Right lobe of liver (tissue), 4 donors: Measurements from ENCODE around the gene DAGLA.

ENCODE experiments used
- CTCF ChIP-seq, 4 donors: fragments of 200-600 bp in 3 of 4; fragments of 450-650 bp in 1 of 4; IDR thresholded peaks; one replicate each; pipeline versions ENCODE4 v1.5.1 to v1.8.0; 2016 to 2022; ENCODE audit warnings: antibody characterized with exemption in 4 of 4, mild to moderate bottlenecking in 2 of 4
- POLR2A ChIP-seq: fragments of 450-650 bp; IDR thresholded peaks from one replicate; pipeline ENCODE4 v1.6.1; 2017; ENCODE audit warnings: antibody characterized with exemption, mild to moderate bottlenecking
- donor health status: DM: no; HTN: no; CAD: no.
- donor health status: DM: no; HTN: no; CAD: no.
- donor health status: DM: no; HTN: yes; CAD: no.

GRCh38 chr11:61707574-61707973, 27.4 kb downstream of the DAGLA start:
- TF ChIP-seq CTCF (IDR thresholded peaks at IDR 0.05) (no peak), POLR2A (no peak)
